ENCODE results near the gene ATP8B1.

DNA sequence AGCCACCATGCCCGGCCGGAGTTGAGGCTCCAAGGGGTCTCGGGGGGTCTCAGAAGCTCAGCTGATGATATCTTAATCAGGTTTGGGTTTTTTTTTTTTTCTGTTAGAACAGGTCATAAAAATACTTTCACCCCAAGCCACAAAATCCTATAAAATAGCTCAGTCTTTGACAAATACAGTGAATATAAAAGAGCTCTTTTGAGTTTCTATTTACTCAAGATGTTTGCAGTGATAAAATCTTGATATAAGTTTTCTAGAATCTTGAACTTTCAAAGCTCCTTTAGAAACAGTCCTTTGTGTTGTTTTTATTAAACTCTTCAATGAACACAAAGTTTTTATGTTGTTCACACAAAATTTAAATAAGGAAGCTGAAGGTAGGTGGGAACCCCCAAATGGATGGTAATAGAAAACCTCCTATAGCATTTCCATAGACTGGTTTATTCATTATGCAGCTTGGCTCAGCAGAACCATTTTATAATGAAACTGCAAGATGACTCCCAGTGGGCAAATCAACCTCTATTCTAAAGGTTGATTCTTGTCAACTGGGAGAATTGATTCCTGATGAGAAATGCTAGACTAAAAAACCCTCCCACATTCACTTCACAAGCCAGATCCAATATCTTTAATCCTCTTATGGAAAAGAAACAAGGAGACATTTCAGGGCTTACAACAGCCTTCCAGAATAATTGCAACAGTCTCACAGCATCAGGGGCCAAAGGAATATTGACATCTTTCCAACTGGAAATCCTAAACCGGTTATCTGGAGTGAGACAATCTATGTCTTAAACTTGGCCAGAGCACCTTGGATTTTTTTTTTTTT lies 167.9 kb downstream of the ATP8B1 start:
- TF ChIP-seq CTCF (IDR thresholded peaks at IDR 0.05): no peak
- no peak for TF ChIP-seq POLR2A (IDR thresholded peaks at IDR 0.05)
